Measurements from ENCODE around the gene ZSWIM7. TPM values are rescaled to one million over a fixed set of nuclear protein-coding genes. Genes with fewer than 3 reads are reported as not detected.

The ZSWIM7 gene
- total and polyA plus RNA-seq, 7 donors: 13.0 to 55.5 (median 25.8) TPM

GRCh38 chr17:16003841-16004240 lies 4.3 kb upstream of the ZSWIM7 start:
- Histone ChIP-seq H3K4me1 (peaks cover 0 to 17% (median 10%) of the 10 kb centered on the region in 4 donors), H3K9me3 (no peaks in the 10 kb centered on the region), H3K27me3 (no peaks in the 10 kb centered on the region), H3K27ac (peak overlapping the region in 1 of 4 donors; percentile 14), H3K36me3 (peaks cover 31 to 76% (median 56%) of the 10 kb centered on the region in 4 donors), H3K4me3 (no peak overlapping the region)
- 95 to 96% methylated on average over 1 of the region's 1 CpG for WGBS, 2 donors
- intact Hi-C loops (cut with DNase I): loop anchor here (5.0 kb wide), 2 partner anchors 98 to 208 kb away; no protein-coding TSS in a partner anchor
- TF ChIP-seq EP300 (IDR thresholded peaks at IDR 0.05): no peak
- TF ChIP-seq POLR2AphosphoS5 (IDR thresholded peaks at IDR 0.05): no peak
- no peak for TF ChIP-seq POLR2A (IDR thresholded peaks at IDR 0.05)
- no peak for TF ChIP-seq CTCF (IDR thresholded peaks at IDR 0.05)
- no peak for DNase-seq

- H3K36me3 ChIP-seq: peaks cover 28 to 65% (median 48%) of the 10 kb centered on the region in 4 donors
- peaks cover 0 to 27% (median 17%) of the 10 kb centered on the region in 4 donors for H3K4me1 ChIP-seq
- no peaks in the 10 kb centered on the region for H3K27me3 ChIP-seq
- H3K27ac ChIP-seq: no peak overlapping the region
- TF ChIP-seq CTCF (IDR thresholded peaks at IDR 0.05): no peak
- no peak for TF ChIP-seq EP300 (IDR thresholded peaks at IDR 0.05)
- TF ChIP-seq POLR2A (IDR thresholded peaks at IDR 0.05): no peak
- no peaks in the 10 kb centered on the region for H3K9me3 ChIP-seq
- intact Hi-C loops (cut with DNase I): loop anchor here (5.0 kb wide), 2 partner anchors 100 to 210 kb away; no protein-coding TSS in a partner anchor
- no peak for DNase-seq
- WGBS, 2 donors: 78 to 88% methylated on average over 2 of the region's 2 CpGs
- no peak overlapping the region for H3K4me3 ChIP-seq
These were observed 3.3 kb upstream of the ZSWIM7 start for GRCh38 chr17:16002708-16003260.

GRCh38 chr17:16001226-16001897 lies 1.9 kb upstream of the ZSWIM7 start:
- Histone ChIP-seq H3K4me1 (peaks cover 0 to 27% (median 17%) of the 10 kb centered on the region in 4 donors), H3K36me3 (peaks cover 28 to 51% (median 37%) of the 10 kb centered on the region in 4 donors), H3K4me3 (peak overlapping the region in 1 of 4 donors; percentile 69), H3K9me3 (no peaks in the 10 kb centered on the region), H3K27ac (no peak overlapping the region), H3K27me3 (no peaks in the 10 kb centered on the region)
- intact Hi-C loops (cut with DNase I): loop anchor here (5.0 kb wide), 2 partner anchors 101 to 211 kb away; no protein-coding TSS in a partner anchor
- no peak for TF ChIP-seq POLR2A (IDR thresholded peaks at IDR 0.05)
- TF ChIP-seq EP300 (IDR thresholded peaks at IDR 0.05): no peak
- no peak for TF ChIP-seq POLR2AphosphoS5 (IDR thresholded peaks at IDR 0.05)
- DNase-seq: no peak

GRCh38 chr17:15999974-16000827 lies 697 bp upstream of the ZSWIM7 start:
- intact Hi-C loops (cut with DNase I): loop anchor here (2.0 to 5.0 kb wide), 3 partner anchors 55 to 212 kb away; partner anchors contain the start of gene ADORA2B
- Histone ChIP-seq H3K9me3 (no peaks in the 10 kb centered on the region), H3K4me3 (peak overlapping the region; percentile 61 to 82 (median 72)), H3K27me3 (no peaks in the 10 kb centered on the region), H3K27ac (peak overlapping the region; percentile 88 to 98 (median 96)), H3K4me1 (peaks cover 0 to 27% (median 17%) of the 10 kb centered on the region in 4 donors), H3K36me3 (peaks cover 23 to 39% (median 28%) of the 10 kb centered on the region in 4 donors)
- WGBS, 2 donors: 1 to 2% methylated on average over 64 of the region's 64 CpGs
- peak; percentile 75 for DNase-seq
- TF ChIP-seq POLR2AphosphoS5 (IDR thresholded peaks at IDR 0.05) (peak in 3 of 4 donors; percentile 4 to 12 (median 10)), EP300 (IDR thresholded peaks at IDR 0.05) (no peak), CTCF (IDR thresholded peaks at IDR 0.05) (no peak), POLR2A (IDR thresholded peaks at IDR 0.05) (no peak)

All from sigmoid colon (tissue), 7 donors.